Pancreas (tissue), 10 donors: Measurements from ENCODE around the gene IGFALS. TPM values are rescaled to one million over a fixed set of nuclear protein-coding genes. Genes with fewer than 3 reads are reported as not detected.
A peak's percentile ranks its signal among the peaks of the same experiment; 100 is the strongest.

Source experiments
- ATAC-seq, 4 donors: fragments of 200-7000 bp; cut with Tn5 transposase; one replicate each; pipeline versions ENCODE4 v1.8.0 to v1.9.1; 2020; ENCODE audit warnings: mild to moderate bottlenecking in 4 of 4, moderate library complexity in 4 of 4
- DNase-seq, 6 donors: peaks; one replicate each; pipeline ENCODE4 v3.0.0-alpha.2; 2020
- FAIRE-seq: peaks from 2 replicates; lab custom pipeline; 2012; peaks lifted over from hg19 to GRCh38; lab: Jason Lieb, UNC
- H3K27ac ChIP-seq, 4 donors: fragments of 200-600 bp; sonication (generic); 1 replicate in 3 of 4; 2 replicates in 1 of 4; pipeline versions ENCODE4 v1.5.0 to v1.8.0; 2020
- H3K27me3 ChIP-seq, 4 donors: fragments of 200-600 bp; one replicate each; pipeline ENCODE4 v1.8.0; 2021
- H3K36me3 ChIP-seq, 3 donors: fragments of 200-600 bp; sonication (generic) in 1 of 3; one replicate each; pipeline versions ENCODE4 v1.5.0 to v1.8.0; 2020 to 2021
- H3K4me1 ChIP-seq, 3 donors: fragments of 200-600 bp; one replicate each; pipeline ENCODE4 v1.8.0; 2021
- H3K4me3 ChIP-seq, 4 donors: fragments of 200-600 bp; sonication (generic) in 2 of 4; one replicate each; pipeline versions ENCODE4 v1.5.0 to v1.8.0; 2020 to 2021
- H3K9me3 ChIP-seq, 4 donors: fragments of 200-600 bp; one replicate each; pipeline ENCODE4 v1.8.0; 2021
- CTCF ChIP-seq, 4 donors: fragments of 200-600 bp; sonication (generic) in 3 of 4; IDR thresholded peaks; one replicate each; pipeline versions ENCODE4 v1.5.0 to v1.8.0; 2021; ENCODE audit warnings: antibody characterized with exemption in 4 of 4
- WGBS, 2 donors: extraction: QIAGEN DNeasy Blood & Tissue Kit; methylation state at CpG; one replicate each; pipeline ENCODE4 v1.1.7; 2013; 5-methylcytosine and 5-hydroxymethylcytosine counted together
- intact Hi-C, 3 donors: fragments of 100-400 bp; cut with DNase I; formaldehyde crosslinking; loops; one replicate each; pipeline versions ENCODE4 v1.11.1 to v1.14.2; 2022
- polyA plus RNA-seq, 2 donors: library from polyadenylated mRNA; stranded (reverse); fragments of 200-250 nt; gene quantifications; one replicate each; pipeline ENCODE4 v1.2.3, GENCODE V29; 2013
- total RNA-seq, 6 donors: library from RNA; stranded (reverse); fragmentation: NEBNext Ultra II Directional in 4 of 6; extraction: Animal tissue kit (Norgen Biotek cat#: 25700) in 4 of 6; gene quantifications; one replicate each; pipeline versions ENCODE4 v1.2.1 to v1.2.4, GENCODE V29; 2021 to 2023
- donor health status: healthy with polysubstance abuse.
- donor health status: DM: no; HTN: no; CAD: no; lungs with moderate emphysema.
- donor health status: DM: no; HTN: no; CAD: no.
- donor health status: control.
- donor health status: control.
- donor health status: Bipolar disorder and iron deficiency.
- donor health status: DM: yes; HTN: yes; CAD: no.
- donor health status: DM: no; HTN: no; CAD: no.
- donor health status: DM: no; HTN: no; CAD: no.
- donor health status: DM: yes; HTN: yes; CAD: no.

The IGFALS gene
- total and polyA plus RNA-seq, 8 donors = 1.0 to 8.2 (median 3.2) TPM

DNA sequence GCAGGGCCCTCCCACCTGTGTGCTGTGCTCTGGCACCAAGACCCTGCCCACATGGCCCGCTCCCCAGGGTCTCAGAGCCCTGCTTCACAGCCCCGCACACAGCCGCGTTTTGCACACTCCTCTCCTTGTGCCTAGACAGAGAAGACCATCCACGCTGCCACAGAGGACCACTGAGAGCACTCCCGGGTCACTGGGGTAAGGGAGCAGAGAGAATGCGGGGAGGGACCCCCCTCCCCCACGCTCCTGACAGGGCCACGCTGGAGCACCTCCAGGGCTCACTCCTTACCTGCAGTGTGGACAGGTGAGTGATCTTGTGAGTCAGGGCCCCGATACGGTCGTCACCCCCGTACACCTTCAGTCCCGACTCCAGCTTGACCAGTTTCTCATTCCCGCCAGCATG, 26.1 kb upstream of the IGFALS start:
- ATAC-seq (no peak), FAIRE-seq (no peak), DNase-seq (no peak)
- intact Hi-C loops = no loop called here
- Histone ChIP-seq H3K4me3 (no peak overlapping the region), H3K9me3 (no peaks in the 10 kb centered on the region), H3K27ac (no peak overlapping the region), H3K4me1 (peaks cover 0 to 3% (median 0%) of the 10 kb centered on the region in 3 donors), H3K36me3 (peaks cover 3 to 38% (median 14%) of the 10 kb centered on the region in 3 donors), H3K27me3 (no peaks in the 10 kb centered on the region)
- TF ChIP-seq CTCF (IDR thresholded peaks at IDR 0.05) = no peak
- 91 to 95% methylated on average over 15 of the region's 15 CpGs for WGBS, 2 donors

DNA sequence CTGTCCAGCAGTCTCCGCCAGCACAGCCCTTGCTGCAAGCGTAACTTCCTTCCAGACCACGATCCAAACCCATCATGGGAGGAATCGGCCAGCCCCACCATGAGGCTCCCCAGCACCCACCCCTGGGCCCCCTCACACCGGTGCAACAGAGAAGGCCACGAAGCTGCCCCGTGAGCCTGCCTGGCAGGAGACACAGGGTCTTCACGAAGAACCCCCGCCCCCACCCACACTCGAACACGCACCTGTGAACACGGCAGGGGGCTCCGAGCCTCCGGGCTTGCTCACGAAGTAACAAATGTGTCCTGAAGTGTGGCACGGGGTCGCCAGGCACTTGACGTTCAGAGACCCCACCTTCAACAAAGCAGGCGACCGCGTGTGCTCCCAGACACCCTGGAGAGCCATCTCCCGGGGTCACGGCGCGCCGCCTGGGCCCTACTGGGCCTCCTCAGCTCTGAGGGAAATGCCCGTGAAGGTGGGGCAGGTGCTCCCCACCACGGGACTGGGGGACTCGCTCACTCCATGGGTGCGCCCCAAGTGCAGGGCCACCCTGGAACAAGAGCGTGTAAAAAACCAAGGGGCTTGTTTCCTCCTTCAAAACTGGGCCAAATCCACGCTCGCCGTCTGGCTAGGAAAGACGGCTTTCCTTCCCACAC, 25.5 kb upstream of the IGFALS start:
- Histone ChIP-seq H3K4me1 (no peaks in the 10 kb centered on the region), H3K27me3 (no peaks in the 10 kb centered on the region), H3K4me3 (no peak overlapping the region), H3K36me3 (peaks cover 3 to 38% (median 14%) of the 10 kb centered on the region in 3 donors), H3K27ac (no peak overlapping the region), H3K9me3 (no peaks in the 10 kb centered on the region)
- intact Hi-C loops = no loop called here
- TF ChIP-seq CTCF (IDR thresholded peaks at IDR 0.05) = no peak
- ATAC-seq (no peak), FAIRE-seq (no peak), DNase-seq (peak in 1 of 6 donors; percentile 73)
- WGBS, 2 donors = 94 to 95% methylated on average over 35 of the region's 35 CpGs

DNA sequence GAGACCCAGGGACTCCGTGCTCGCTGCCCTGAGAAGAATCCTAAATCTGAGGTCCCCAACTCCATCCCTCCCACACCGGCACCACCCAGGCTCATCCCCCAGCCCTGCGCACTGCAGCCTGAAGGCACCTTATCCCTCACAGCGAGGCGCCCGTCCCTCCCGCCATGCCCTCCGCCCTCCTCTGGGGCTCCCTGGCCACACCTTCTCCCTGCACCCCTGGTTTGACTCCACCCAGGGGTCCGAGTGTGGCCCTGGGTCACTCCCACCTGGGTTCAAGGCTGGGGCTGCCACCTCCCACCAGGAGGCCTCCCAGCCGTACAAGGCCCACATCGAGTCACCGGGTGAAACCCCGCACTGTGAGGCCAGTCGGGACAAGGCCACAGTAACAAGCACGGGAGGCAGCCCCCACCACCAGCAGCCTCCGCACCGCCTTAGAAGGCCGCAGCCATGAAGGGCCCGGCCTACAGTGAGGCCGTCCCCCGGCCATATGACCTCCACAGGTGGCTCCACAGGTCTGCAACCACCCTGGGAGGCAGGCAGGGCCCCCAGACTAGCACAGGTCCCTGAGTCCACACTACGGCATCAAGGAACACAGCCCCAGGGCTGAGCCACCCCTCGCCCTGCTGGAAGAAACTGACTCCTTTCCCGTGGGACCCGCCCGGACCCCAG, 24.8 kb upstream of the IGFALS start:
- Histone ChIP-seq H3K36me3 (peaks cover 3 to 38% (median 18%) of the 10 kb centered on the region in 3 donors), H3K27me3 (no peaks in the 10 kb centered on the region), H3K27ac (no peak overlapping the region), H3K4me3 (no peak overlapping the region), H3K9me3 (no peaks in the 10 kb centered on the region), H3K4me1 (no peaks in the 10 kb centered on the region)
- 94 to 95% methylated on average over 23 to 27 of the region's 27 CpGs for whole genome bisulfite sequencing, 2 donors
- FAIRE-seq = no peak
- no peak for ATAC-seq
- DNase-seq = no peak
- no peak for TF ChIP-seq CTCF (IDR thresholded peaks at IDR 0.05)
- intact Hi-C loops = no loop called here

GRCh38 chr16:1817716-1818115, 24.2 kb upstream of the IGFALS start:
- no peak for TF ChIP-seq CTCF (IDR thresholded peaks at IDR 0.05)
- Histone ChIP-seq H3K9me3 (no peaks in the 10 kb centered on the region), H3K4me3 (no peak overlapping the region), H3K36me3 (peaks cover 3 to 37% (median 18%) of the 10 kb centered on the region in 3 donors), H3K4me1 (no peaks in the 10 kb centered on the region), H3K27me3 (no peaks in the 10 kb centered on the region), H3K27ac (no peak overlapping the region)
- DNase-seq (peak in 2 of 6 donors; percentile 51 to 78), ATAC-seq (no peak), FAIRE-seq (no peak)
- intact Hi-C loops = no loop called here
- 90 to 91% methylated on average over 17 of the region's 17 CpGs for WGBS, 2 donors

GRCh38 chr16:1817276-1817589, 23.7 kb upstream of the IGFALS start:
- no peak for ATAC-seq
- no peak for FAIRE-seq
- no peaks in the 10 kb centered on the region for H3K27me3 ChIP-seq
- no peak overlapping the region for H3K4me3 ChIP-seq
- no peaks in the 10 kb centered on the region for H3K9me3 ChIP-seq
- 92 to 95% methylated on average over 9 of the region's 9 CpGs for WGBS, 2 donors
- TF ChIP-seq CTCF (IDR thresholded peaks at IDR 0.05) = no peak
- H3K4me1 ChIP-seq = no peaks in the 10 kb centered on the region
- intact Hi-C loops = no loop called here
- H3K36me3 ChIP-seq = peaks cover 3 to 32% (median 17%) of the 10 kb centered on the region in 3 donors
- no peak overlapping the region for H3K27ac ChIP-seq
- no peak for DNase-seq
